Neural cell (in vitro differentiated cells): ENCODE results near the gene SHQ1. TPM values are rescaled to one million over a fixed set of nuclear protein-coding genes. Genes with fewer than 3 reads are reported as not detected.

Experiments
- H2AFZ ChIP-seq: fragments of 200-600, 300-800 bp; sonication (generic), shearing (Covaris generic); 2 replicates; pipeline ENCODE4 v1.6.0; 2014; ENCODE audit warnings: low read depth, mild to moderate bottlenecking, antibody characterized with exemption, low read length, moderate library complexity
- H3F3A ChIP-seq: fragments of 200-600 bp; shearing (Covaris generic); 2 replicates; pipeline ENCODE4 v1.6.1; 2016; ENCODE audit warnings: mild to moderate bottlenecking, moderate library complexity, mixed read lengths, antibody characterized with exemption, low read length; ENCODE audit not compliant: insufficient read depth, poor library complexity, severe bottlenecking
- H3K27ac ChIP-seq: fragments of 200-600, 300-800 bp; sonication (generic), shearing (Covaris generic); 2 replicates; pipeline ENCODE4 v1.5.1; 2014; ENCODE audit warnings: mild to moderate bottlenecking, low read length, moderate library complexity
- H3K27me3 ChIP-seq: fragments of 300-800, 200-600 bp; sonication (generic), shearing (Covaris generic); 2 replicates; pipeline ENCODE4 v1.6.0; 2014; ENCODE audit warnings: mild to moderate bottlenecking, low read depth, low read length, moderate library complexity; ENCODE audit not compliant: insufficient read depth
- H3K36me3 ChIP-seq: fragments of 300-800, 200-600 bp; sonication (generic), shearing (Covaris generic); 2 replicates; pipeline ENCODE4 v1.5.1; 2014; ENCODE audit warnings: mild to moderate bottlenecking, antibody characterized with exemption, low read length, moderate library complexity; ENCODE audit not compliant: insufficient read depth
- H3K4me2 ChIP-seq: fragments of 300-800, 200-600 bp; sonication (generic), shearing (Covaris generic); 2 replicates; pipeline ENCODE4 v1.6.0; 2014; ENCODE audit warnings: mild to moderate bottlenecking, low read length
- H3K4me3 ChIP-seq: fragments of 300-800, 200-600 bp; sonication (generic), shearing (Covaris generic); 2 replicates; pipeline ENCODE4 v1.5.1; 2014; ENCODE audit warnings: mild to moderate bottlenecking, low read length, moderate library complexity
- H3K79me2 ChIP-seq: fragments of 200-600 bp; shearing (Covaris generic); replicated peaks from 2 replicates; pipeline ENCODE4 v1.6.0; 2014; ENCODE audit warnings: mild to moderate bottlenecking, low read length, moderate library complexity; ENCODE audit not compliant: insufficient read depth
- H3K9ac ChIP-seq: fragments of 300-800, 200-600 bp; sonication (generic), shearing (Covaris generic); 2 replicates; pipeline ENCODE4 v1.6.1; 2016; ENCODE audit warnings: mild to moderate bottlenecking, low read length, mixed read lengths
- H3K9me2 ChIP-seq: fragments of 200-600 bp; shearing (Covaris generic); 2 replicates; pipeline ENCODE4 v1.6.1; 2016; ENCODE audit warnings: mild to moderate bottlenecking, low read length, mixed read lengths; ENCODE audit not compliant: insufficient read depth
- H3K9me3 ChIP-seq: fragments of 200-600, 300-800 bp; sonication (generic), shearing (Covaris generic); 2 replicates; pipeline ENCODE4 v1.6.1; 2016; ENCODE audit warnings: mild to moderate bottlenecking, mixed run types, low read length, moderate library complexity, mixed read lengths
- H4K20me1 ChIP-seq: fragments of 200-600 bp; shearing (Covaris generic); 2 replicates; pipeline ENCODE4 v1.6.1; 2016; ENCODE audit warnings: mild to moderate bottlenecking, mixed run types; ENCODE audit not compliant: insufficient read depth
- EP300 ChIP-seq: fragments of 450-650 bp; conservative IDR thresholded peaks from 2 replicates; pipeline ENCODE4 v1.6.1; 2014; ENCODE audit warnings: antibody characterized with exemption, mild to moderate bottlenecking, moderate library complexity; ENCODE audit not compliant: poor library complexity, severe bottlenecking
- EZH2 ChIP-seq: fragments of 200-600, 300-800 bp; shearing (Covaris generic), sonication (generic); IDR thresholded peaks from 2 replicates; pipeline ENCODE4 v1.6.1; 2014; ENCODE audit warnings: antibody characterized with exemption, low read length, borderline replicate concordance, mild to moderate bottlenecking; ENCODE audit not compliant: insufficient read depth, poor library complexity, severe bottlenecking
- MXI1 ChIP-seq: fragments of 450-650 bp; conservative IDR thresholded peaks from 2 replicates; pipeline ENCODE4 v1.6.1; 2014; ENCODE audit warnings: antibody characterized with exemption, mild to moderate bottlenecking; ENCODE audit not compliant: poor library complexity, severe bottlenecking
- POLR2AphosphoS5 ChIP-seq: IDR thresholded peaks from 2 replicates; pipeline ENCODE4 v1.6.1; 2012
- RAD21 ChIP-seq: fragments of 450-650 bp; conservative IDR thresholded peaks from 2 replicates; pipeline ENCODE4 v1.6.1; 2014; ENCODE audit warnings: antibody characterized with exemption, mild to moderate bottlenecking, moderate library complexity
- SMC3 ChIP-seq: fragments of 450-650 bp; conservative IDR thresholded peaks from 2 replicates; pipeline ENCODE4 v1.6.1; 2014; ENCODE audit warnings: antibody characterized with exemption, mild to moderate bottlenecking, moderate library complexity; ENCODE audit not compliant: poor library complexity
- TAF1 ChIP-seq: IDR thresholded peaks from 2 replicates; pipeline ENCODE4 v1.6.1; 2012; ENCODE audit warnings: low read depth
- polyA plus RNA-seq: library from polyadenylated mRNA; depleted of rRNA; stranded (reverse); fragments of >200 nt; gene quantifications from 2 replicates; pipeline ENCODE4 v1.2.3, GENCODE V29; 2014
- TF ChIP-seq, protein P1 (sequence below): fragments of 450-650 bp; IDR thresholded peaks from 2 replicates; pipeline ENCODE4 v1.5.1; 2014; ENCODE audit warnings: antibody characterized with exemption, mild to moderate bottlenecking, moderate library complexity; ENCODE audit not compliant: poor library complexity, severe bottlenecking
- TF ChIP-seq, protein P2 (sequence below): IDR thresholded peaks from 2 replicates; pipeline ENCODE4 v1.6.1; 2012; ENCODE audit warnings: borderline replicate concordance

Gene SHQ1
- polyA plus RNA-seq, 1 donor from 2014 or later: 14.3 TPM

DNA sequence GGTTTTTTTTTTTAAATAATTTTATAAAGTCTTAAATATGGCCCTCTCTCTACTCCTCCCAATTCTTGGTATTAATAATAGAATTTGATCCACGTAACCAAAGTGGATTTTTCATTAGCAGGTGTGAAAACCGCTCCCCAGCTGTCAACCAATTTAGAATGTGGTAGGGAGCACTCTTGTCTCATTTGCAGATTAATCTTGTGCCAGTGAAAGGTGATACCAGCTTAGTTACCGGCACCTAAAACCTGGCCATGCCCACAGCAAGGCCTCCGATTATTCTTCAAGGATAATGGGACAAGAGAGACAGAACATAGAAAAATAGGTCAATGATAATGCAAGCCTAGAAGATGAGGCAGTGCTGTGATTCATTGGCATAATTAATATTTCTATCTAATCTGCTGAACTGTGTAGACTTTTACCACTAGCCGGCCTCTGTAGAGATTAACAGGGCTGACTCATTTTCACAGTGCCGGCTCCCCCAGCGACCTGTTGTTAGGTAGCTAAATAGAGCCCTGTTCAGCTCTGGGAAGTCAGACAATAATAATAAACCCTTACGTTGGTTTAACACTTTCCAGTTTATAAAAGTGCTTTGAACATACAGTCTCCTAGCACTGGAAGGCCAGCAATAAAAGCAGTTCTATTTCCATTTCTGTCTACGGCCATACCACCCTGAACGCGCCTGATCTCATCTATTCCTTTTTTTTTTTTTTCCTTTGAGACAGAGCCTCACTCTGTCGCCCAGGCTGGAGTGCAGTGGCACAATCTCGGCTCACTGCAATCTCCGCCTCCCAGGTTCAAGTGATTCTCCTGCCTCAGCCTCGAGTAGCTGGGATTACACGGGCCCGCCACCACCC lies 102.9 kb downstream of the SHQ1 start:
- Histone ChIP-seq H3K27ac (no peak overlapping the region), H3K9ac (no peak overlapping the region), H4K20me1 (no peaks in the 10 kb centered on the region), H3K36me3 (no peaks in the 10 kb centered on the region), H3K4me2 (no peak overlapping the region), H3K4me3 (no peak overlapping the region), H3K9me2 (no peaks in the 10 kb centered on the region), H3K79me2 (no peaks in the 10 kb centered on the region), H3F3A (no peaks in the 10 kb centered on the region), H2AFZ (no peak overlapping the region), H3K9me3 (no peaks in the 10 kb centered on the region), H3K27me3 (no peaks in the 10 kb centered on the region)
- no peak for TF ChIP-seq POLR2AphosphoS5
- TF ChIP-seq RAD21: no peak
- TF ChIP-seq, protein P1, sequence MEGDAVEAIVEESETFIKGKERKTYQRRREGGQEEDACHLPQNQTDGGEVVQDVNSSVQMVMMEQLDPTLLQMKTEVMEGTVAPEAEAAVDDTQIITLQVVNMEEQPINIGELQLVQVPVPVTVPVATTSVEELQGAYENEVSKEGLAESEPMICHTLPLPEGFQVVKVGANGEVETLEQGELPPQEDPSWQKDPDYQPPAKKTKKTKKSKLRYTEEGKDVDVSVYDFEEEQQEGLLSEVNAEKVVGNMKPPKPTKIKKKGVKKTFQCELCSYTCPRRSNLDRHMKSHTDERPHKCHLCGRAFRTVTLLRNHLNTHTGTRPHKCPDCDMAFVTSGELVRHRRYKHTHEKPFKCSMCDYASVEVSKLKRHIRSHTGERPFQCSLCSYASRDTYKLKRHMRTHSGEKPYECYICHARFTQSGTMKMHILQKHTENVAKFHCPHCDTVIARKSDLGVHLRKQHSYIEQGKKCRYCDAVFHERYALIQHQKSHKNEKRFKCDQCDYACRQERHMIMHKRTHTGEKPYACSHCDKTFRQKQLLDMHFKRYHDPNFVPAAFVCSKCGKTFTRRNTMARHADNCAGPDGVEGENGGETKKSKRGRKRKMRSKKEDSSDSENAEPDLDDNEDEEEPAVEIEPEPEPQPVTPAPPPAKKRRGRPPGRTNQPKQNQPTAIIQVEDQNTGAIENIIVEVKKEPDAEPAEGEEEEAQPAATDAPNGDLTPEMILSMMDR: no peak
- TF ChIP-seq SMC3: no peak
- TF ChIP-seq TAF1: no peak
- TF ChIP-seq, protein P2, sequence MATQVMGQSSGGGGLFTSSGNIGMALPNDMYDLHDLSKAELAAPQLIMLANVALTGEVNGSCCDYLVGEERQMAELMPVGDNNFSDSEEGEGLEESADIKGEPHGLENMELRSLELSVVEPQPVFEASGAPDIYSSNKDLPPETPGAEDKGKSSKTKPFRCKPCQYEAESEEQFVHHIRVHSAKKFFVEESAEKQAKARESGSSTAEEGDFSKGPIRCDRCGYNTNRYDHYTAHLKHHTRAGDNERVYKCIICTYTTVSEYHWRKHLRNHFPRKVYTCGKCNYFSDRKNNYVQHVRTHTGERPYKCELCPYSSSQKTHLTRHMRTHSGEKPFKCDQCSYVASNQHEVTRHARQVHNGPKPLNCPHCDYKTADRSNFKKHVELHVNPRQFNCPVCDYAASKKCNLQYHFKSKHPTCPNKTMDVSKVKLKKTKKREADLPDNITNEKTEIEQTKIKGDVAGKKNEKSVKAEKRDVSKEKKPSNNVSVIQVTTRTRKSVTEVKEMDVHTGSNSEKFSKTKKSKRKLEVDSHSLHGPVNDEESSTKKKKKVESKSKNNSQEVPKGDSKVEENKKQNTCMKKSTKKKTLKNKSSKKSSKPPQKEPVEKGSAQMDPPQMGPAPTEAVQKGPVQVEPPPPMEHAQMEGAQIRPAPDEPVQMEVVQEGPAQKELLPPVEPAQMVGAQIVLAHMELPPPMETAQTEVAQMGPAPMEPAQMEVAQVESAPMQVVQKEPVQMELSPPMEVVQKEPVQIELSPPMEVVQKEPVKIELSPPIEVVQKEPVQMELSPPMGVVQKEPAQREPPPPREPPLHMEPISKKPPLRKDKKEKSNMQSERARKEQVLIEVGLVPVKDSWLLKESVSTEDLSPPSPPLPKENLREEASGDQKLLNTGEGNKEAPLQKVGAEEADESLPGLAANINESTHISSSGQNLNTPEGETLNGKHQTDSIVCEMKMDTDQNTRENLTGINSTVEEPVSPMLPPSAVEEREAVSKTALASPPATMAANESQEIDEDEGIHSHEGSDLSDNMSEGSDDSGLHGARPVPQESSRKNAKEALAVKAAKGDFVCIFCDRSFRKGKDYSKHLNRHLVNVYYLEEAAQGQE: no peak
- no peak for TF ChIP-seq EZH2
- no peak for TF ChIP-seq MXI1
- TF ChIP-seq EP300: no peak

DNA sequence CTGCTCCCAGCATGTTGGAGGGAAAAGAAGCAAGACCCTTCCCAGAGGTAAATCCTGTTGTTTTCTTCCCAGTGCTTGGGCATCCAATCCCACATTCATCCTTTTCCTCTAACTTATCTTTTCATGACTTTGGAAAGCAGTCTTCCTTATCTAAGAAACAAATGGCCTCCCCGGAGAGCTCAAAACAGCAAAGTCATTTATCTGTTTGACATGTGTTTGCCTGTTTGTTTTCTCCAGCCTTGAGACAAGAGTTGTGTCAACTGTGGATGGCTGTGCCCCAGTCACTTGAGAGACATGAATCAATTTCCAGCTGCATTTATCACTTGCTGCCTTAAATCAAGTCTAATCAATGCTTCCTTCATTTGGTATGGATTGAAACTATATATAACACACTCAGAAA lies 103.9 kb downstream of the SHQ1 start:
- Histone ChIP-seq H3K36me3 (no peaks in the 10 kb centered on the region), H3K4me2 (no peak overlapping the region), H3K27me3 (no peaks in the 10 kb centered on the region), H3K9ac (no peak overlapping the region), H3K27ac (no peak overlapping the region), H3K9me2 (no peaks in the 10 kb centered on the region), H3K9me3 (no peaks in the 10 kb centered on the region), H2AFZ (no peak overlapping the region), H3K79me2 (no peaks in the 10 kb centered on the region), H4K20me1 (no peaks in the 10 kb centered on the region), H3F3A (no peaks in the 10 kb centered on the region), H3K4me3 (no peak overlapping the region)
- no peak for TF ChIP-seq TAF1
- TF ChIP-seq, protein P2: no peak
- TF ChIP-seq POLR2AphosphoS5: no peak
- no peak for TF ChIP-seq SMC3
- TF ChIP-seq MXI1: no peak
- TF ChIP-seq, protein P1: no peak
- TF ChIP-seq EP300: no peak
- no peak for TF ChIP-seq RAD21
- no peak for TF ChIP-seq EZH2
